ENCODE measurements around the gene ZNF454. TPM values are rescaled to one million over a fixed set of nuclear protein-coding genes. Genes with fewer than 3 reads are reported as not detected.

Gene ZNF454
- total RNA-seq, 1 experiment from 2014 or later: 0.61 TPM

DNA sequence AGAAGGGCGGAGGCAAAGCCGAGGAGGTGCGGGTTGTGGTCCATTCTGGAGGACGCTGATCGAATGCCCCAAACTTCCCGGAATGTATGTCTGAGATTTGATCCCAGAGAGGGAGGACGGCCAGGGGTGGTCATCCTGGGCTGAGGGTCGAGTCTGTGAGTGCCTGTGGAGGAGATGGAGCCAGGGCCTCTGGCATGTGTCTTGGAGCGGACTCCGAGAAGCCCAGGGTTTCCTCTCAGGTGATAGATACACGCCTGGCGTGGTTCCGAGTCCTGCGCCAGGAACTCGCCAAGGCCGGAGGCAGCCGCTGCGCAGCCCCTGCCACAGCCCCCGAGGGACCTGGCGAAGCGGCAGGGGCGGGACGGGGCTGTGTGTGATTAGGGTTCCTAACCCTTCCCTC is 363 bp downstream of the ZNF454 start:
- no TSS peak for BruUV-seq (replicated peaks)
- intact Hi-C loops (cut with micrococcal nuclease): no loop called here
- DNase-seq (ENCODE audit: low read depth, low spot score) (no peak), ATAC-seq (no peak)
- Histone ChIP-seq H3K4me1 (ENCODE audit: control insufficient read depth in 1 of 2, insufficient read depth in 2 of 2, low read length in 2 of 2) (no peaks in the 10 kb centered on the region), H2AFZ (ENCODE audit: low read depth, low read length, poor library complexity, severe bottlenecking) (no peak overlapping the region), H3K4me3 (replicated peaks in 1 of 2; ENCODE audit: low read depth in 1 of 2, low read length in 2 of 2) (no peak overlapping the region), H3K9me2 (ENCODE audit: insufficient read depth) (no peaks in the 10 kb centered on the region), H3K4me2 (ENCODE audit: low read length) (no peak overlapping the region), H3K36me3 (ENCODE audit: control insufficient read depth in 1 of 2, insufficient read depth in 2 of 2, low read length in 2 of 2) (no peaks in the 10 kb centered on the region), H3K27ac (ENCODE audit: low read depth, low read length) (no peak overlapping the region), H3K9ac (ENCODE audit: low read length) (no peak overlapping the region), H4K20me1 (ENCODE audit: insufficient read depth) (no peaks in the 10 kb centered on the region), H3K9me3 (ENCODE audit: control insufficient read depth in 1 of 2, insufficient read depth in 1 of 2, low read depth in 1 of 2, low read length in 2 of 2) (peaks cover 15 to 18% of the 10 kb centered on the region in 2 experiments; a peak in 3 of 4 replicates), H3K27me3 (ENCODE audit: insufficient read depth, low read length) (no peaks in the 10 kb centered on the region), H3K79me2 (ENCODE audit: insufficient read depth, low read length) (no peaks in the 10 kb centered on the region)
- ChIA-PET CTCF (no interaction called here), POLR2A (no interaction called here), RAD21 (ENCODE audit: low non-redundant PET in 1 of 2, low total read pairs in 2 of 2, uncharacterized antibody in 2 of 2, unreplicated experiment in 2 of 2) (no interaction called here)
- TF ChIP-seq SRF (IDR thresholded peaks at IDR 0.05; ENCODE audit: low read depth): no peak
- TF ChIP-seq SP1 (IDR thresholded peaks at IDR 0.05; ENCODE audit: low read depth): no peak
- no peak for TF ChIP-seq EGR1 (IDR thresholded peaks at IDR 0.05; ENCODE audit: low read depth)
- no peak for TF ChIP-seq POLR2A (IDR thresholded peaks at IDR 0.05; ENCODE audit: borderline replicate concordance, extremely low read depth, insufficient read depth, insufficient read length)
- no peak for TF ChIP-seq ZFX (IDR thresholded peaks at IDR 0.05)
- TF ChIP-seq RAD21 (IDR thresholded peaks at IDR 0.05; ENCODE audit: low read depth): no peak

GRCh38 chr5:178965465-178966055 is 24.6 kb downstream of the ZNF454 start:
- Histone ChIP-seq H2AFZ (ENCODE audit: low read depth, low read length, poor library complexity, severe bottlenecking) (no peak overlapping the region), H4K20me1 (ENCODE audit: insufficient read depth) (no peaks in the 10 kb centered on the region), H3K36me3 (ENCODE audit: control insufficient read depth in 1 of 2, insufficient read depth in 2 of 2, low read length in 2 of 2) (no peaks in the 10 kb centered on the region), H3K9ac (ENCODE audit: low read length) (no peak overlapping the region), H3K4me3 (replicated peaks in 1 of 2; ENCODE audit: low read depth in 1 of 2, low read length in 2 of 2) (no peak overlapping the region), H3K9me3 (ENCODE audit: control insufficient read depth in 1 of 2, insufficient read depth in 1 of 2, low read depth in 1 of 2, low read length in 2 of 2) (peaks cover 22 to 30% of the 10 kb centered on the region in 2 experiments; a peak in 3 of 4 replicates), H3K27ac (ENCODE audit: low read depth, low read length) (no peak overlapping the region), H3K4me2 (ENCODE audit: low read length) (no peak overlapping the region), H3K27me3 (ENCODE audit: insufficient read depth, low read length) (no peaks in the 10 kb centered on the region), H3K79me2 (ENCODE audit: insufficient read depth, low read length) (no peaks in the 10 kb centered on the region), H3K4me1 (ENCODE audit: control insufficient read depth in 1 of 2, insufficient read depth in 2 of 2, low read length in 2 of 2) (no peaks in the 10 kb centered on the region), H3K9me2 (ENCODE audit: insufficient read depth) (no peaks in the 10 kb centered on the region)
- BruUV-seq (replicated peaks): no TSS peak
- POLR2A ChIA-PET: no interaction called here
- RAD21 ChIA-PET (ENCODE audit: low non-redundant PET in 1 of 2, low total read pairs in 2 of 2, uncharacterized antibody in 2 of 2, unreplicated experiment in 2 of 2): no interaction called here
- intact Hi-C loops (cut with micrococcal nuclease): no loop called here
- TF ChIP-seq ZNF274 (IDR thresholded peaks at IDR 0.05; ENCODE audit: low read depth, low read length) (peak; percentile 89), EZH2 (IDR thresholded peaks at IDR 0.05) (no peak)
- CTCF ChIA-PET: no interaction called here
- DNase-seq (ENCODE audit: low read depth, low spot score) (no peak), ATAC-seq (no peak)
